GM23338 (cell line): ENCODE measurements around the gene PPM1H. TPM values are rescaled to one million over a fixed set of nuclear protein-coding genes. Genes with fewer than 3 reads are reported as not detected.
A peak's percentile ranks its signal among the peaks of the same experiment; 100 is the strongest.

Experiments used
- ATAC-seq: fragments of 200-7000 bp; cut with Tn5 transposase; 3 replicates; pipeline ENCODE4 v1.9.1; 2020
- DNase-seq: peaks from one replicate; pipeline ENCODE4 v3.0.0-alpha.2; 2015; ENCODE audit warnings: low spot score
- H2AFZ ChIP-seq: fragments of 200-600 bp; sonication (generic); 2 replicates; pipeline ENCODE4 v1.8.0; 2016; ENCODE audit warnings: antibody characterized with exemption, mild to moderate bottlenecking, moderate library complexity
- H3F3A ChIP-seq: fragments of 200-600 bp; sonication (generic); replicated peaks from 2 replicates; pipeline ENCODE4 v1.8.0; 2017; ENCODE audit warnings: antibody characterized with exemption, mixed run types, low read depth
- H3K27ac ChIP-seq: fragments of 200-600 bp; sonication (generic); 2 replicates; pipeline ENCODE4 v1.6.1; 2016; ENCODE audit warnings: low read depth
- H3K27me3 ChIP-seq: fragments of 200-600 bp; sonication (generic); 2 replicates; pipeline ENCODE4 v1.8.0; 2016; ENCODE audit warnings: mild to moderate bottlenecking, mixed run types, moderate library complexity; ENCODE audit not compliant: insufficient read depth
- H3K36me3 ChIP-seq: fragments of 200-600 bp; sonication (generic); 2 replicates; pipeline ENCODE4 v1.8.0; 2016; ENCODE audit warnings: mild to moderate bottlenecking; ENCODE audit not compliant: insufficient read depth
- H3K4me1 ChIP-seq: fragments of 200-600 bp; sonication (generic); 2 replicates; pipeline ENCODE4 v1.8.0; 2016; ENCODE audit warnings: mild to moderate bottlenecking, moderate library complexity; ENCODE audit not compliant: insufficient read depth
- H3K4me2 ChIP-seq: fragments of 200-600 bp; sonication (generic); 2 replicates; pipeline ENCODE4 v1.7.1; 2017; ENCODE audit warnings: mixed run types
- H3K4me3 ChIP-seq: fragments of 200-600 bp; sonication (generic); 2 replicates; pipeline ENCODE4 v1.6.1; 2016; ENCODE audit warnings: mixed run types
- H3K79me2 ChIP-seq: fragments of 200-600 bp; sonication (generic); replicated peaks from 2 replicates; pipeline ENCODE4 v1.8.0; 2017; ENCODE audit warnings: mild to moderate bottlenecking; ENCODE audit not compliant: insufficient read depth
- H3K9me2 ChIP-seq: fragments of 200-600 bp; sonication (generic); 2 replicates; pipeline ENCODE4 v1.8.0; 2017; ENCODE audit not compliant: insufficient read depth
- H4K20me1 ChIP-seq: fragments of 200-600 bp; sonication (generic); replicated peaks from 2 replicates; pipeline ENCODE4 v1.8.0; 2017; ENCODE audit warnings: mild to moderate bottlenecking; ENCODE audit not compliant: insufficient read depth
- H3K27ac Mint-ChIP-seq: 2 replicates; pipeline ENCODE4 v1.8.0; 2020; ENCODE audit warnings: inconsistent platforms, mild to moderate bottlenecking, moderate library complexity, mixed read lengths
- H3K27me3 Mint-ChIP-seq: 3 replicates; pipeline ENCODE4 v1.8.0; 2022; ENCODE audit warnings: low read depth, mild to moderate bottlenecking, moderate library complexity, mixed read lengths, inconsistent platforms; ENCODE audit not compliant: insufficient read depth, poor library complexity
- H3K36me3 Mint-ChIP-seq: 3 replicates; pipeline ENCODE4 v1.8.0; 2021; ENCODE audit warnings: low read depth, mild to moderate bottlenecking, inconsistent platforms, moderate library complexity, mixed read lengths
- H3K4me1 Mint-ChIP-seq: 3 replicates; pipeline ENCODE4 v1.8.0; 2020; ENCODE audit warnings: mild to moderate bottlenecking, inconsistent platforms, mixed read lengths
- H3K4me3 Mint-ChIP-seq: 3 replicates; pipeline ENCODE4 v1.8.0; 2021; ENCODE audit warnings: moderate library complexity, mild to moderate bottlenecking, inconsistent platforms, mixed read lengths
- H3K9me3 Mint-ChIP-seq: 3 replicates; pipeline ENCODE4 v1.8.0; 2020; ENCODE audit warnings: moderate library complexity, mild to moderate bottlenecking, inconsistent platforms, mixed read lengths
- CTCF ChIP-seq, 2 experiments: fragments of 200-600 bp in 1 of 2; sonication (generic) in 1 of 2; conservative IDR thresholded peaks; 2 replicates each; pipeline versions ENCODE4 v1.5.1 to v1.6.1; 2016 to 2017; ENCODE audit warnings: antibody characterized with exemption in 2 of 2, low read depth in 2 of 2, mild to moderate bottlenecking in 2 of 2, moderate library complexity in 1 of 2
- ETS1 ChIP-seq: IDR thresholded peaks from 2 replicates; pipeline ENCODE4 v1.6.1; 2016; ENCODE audit warnings: antibody characterized with exemption
- EZH2 ChIP-seq: fragments of 200-600 bp; sonication (generic); IDR thresholded peaks from one replicate; pipeline ENCODE4 v1.8.0; 2017; ENCODE audit warnings: antibody characterized with exemption, mild to moderate bottlenecking, low read depth; ENCODE audit not compliant: unreplicated experiment
- EZH2phosphoT487 ChIP-seq: fragments of 200-600 bp; sonication (generic); IDR thresholded peaks from one replicate; pipeline ENCODE4 v1.8.1; 2018; ENCODE audit warnings: antibody characterized with exemption; ENCODE audit not compliant: unreplicated experiment
- JUNB ChIP-seq: IDR thresholded peaks from one replicate; pipeline ENCODE4 v1.6.1; 2016; ENCODE audit warnings: antibody characterized with exemption; ENCODE audit not compliant: unreplicated experiment
- NANOG ChIP-seq: IDR thresholded peaks from 2 replicates; pipeline ENCODE4 v1.6.1; 2016; ENCODE audit warnings: antibody characterized with exemption, borderline replicate concordance
- POLR2AphosphoS5 ChIP-seq: IDR thresholded peaks from 2 replicates; pipeline ENCODE4 v1.6.1; 2016; ENCODE audit warnings: antibody characterized with exemption, low read depth
- REST ChIP-seq: IDR thresholded peaks from one replicate; pipeline ENCODE4 v1.6.1; 2018; ENCODE audit warnings: antibody characterized with exemption; ENCODE audit not compliant: unreplicated experiment
- STAT1 ChIP-seq: IDR thresholded peaks from one replicate; pipeline ENCODE4 v1.6.1; 2016; ENCODE audit warnings: antibody characterized with exemption; ENCODE audit not compliant: unreplicated experiment
- ZNF114 ChIP-seq: fragments of 250-450 bp; sonication (Bioruptor Pico); IDR thresholded peaks from 2 replicates; pipeline ENCODE4 v1.5.0; 2020; ENCODE audit warnings: mild to moderate bottlenecking, moderate library complexity
- ZNF331 ChIP-seq: fragments of 250-450 bp; sonication (Bioruptor Pico); IDR thresholded peaks from 2 replicates; pipeline ENCODE4 v1.5.0; 2020; ENCODE audit warnings: low read depth, mild to moderate bottlenecking, moderate library complexity
- ZNF462 ChIP-seq: fragments of 250-450 bp; sonication (Bioruptor Pico); IDR thresholded peaks from 2 replicates; pipeline ENCODE4 v1.5.0; 2020; ENCODE audit warnings: mild to moderate bottlenecking, moderate library complexity
- polyA plus RNA-seq: library from polyadenylated mRNA; unstranded; fragments of >200 nt; fragmentation: Nextera tagmentation; extraction: Ambion mirVana; gene quantifications from 2 replicates; pipeline ENCODE4 v1.2.1, GENCODE V29; 2016
- total RNA-seq: library from RNA; depleted of rRNA; stranded (reverse); fragments of >200 nt; shearing (Covaris generic); gene quantifications from 2 replicates; pipeline ENCODE4 v1.2.3, GENCODE V29; 2014

The PPM1H gene
- total and polyA plus RNA-seq, 2 experiments from 2014 or later: 11.4 to 41.2 TPM

GRCh38 chr12:62728741-62729140, 206.2 kb downstream of the PPM1H start:
- Mint-ChIP-seq H3K27ac (peak overlapping the region; percentile 86), H3K9me3 (no peaks in the 10 kb centered on the region; the same call in 2 of the 3 replicates), H3K4me3 (no peak overlapping the region), H3K27me3 (peaks cover 10% of the 10 kb centered on the region), H3K4me1 (peaks cover 56% of the 10 kb centered on the region), H3K36me3 (no peaks in the 10 kb centered on the region)
- Histone ChIP-seq H2AFZ (no peak overlapping the region), H3K4me1 (peaks cover 44% of the 10 kb centered on the region), H3F3A (0 out of 2 replicates have a peak, but pooled peaks cover 4% of the 10 kb centered on the region), H3K4me2 (peak overlapping the region; percentile 35; the same call in 1 of the 2 replicates), H3K79me2 (no peaks in the 10 kb centered on the region), H3K27ac (no peak overlapping the region), H3K27me3 (no peaks in the 10 kb centered on the region), H3K9me2 (no peaks in the 10 kb centered on the region), H3K36me3 (no peaks in the 10 kb centered on the region), H3K4me3 (no peak overlapping the region), H4K20me1 (no peaks in the 10 kb centered on the region)
- DNase-seq (no peak), ATAC-seq (peak; percentile 41)
- no peak for TF ChIP-seq ZNF331 (CRISPR knock-in tag)
- no peak for TF ChIP-seq JUNB
- TF ChIP-seq REST: no peak
- no peak for TF ChIP-seq EZH2phosphoT487
- TF ChIP-seq NANOG: no peak
- TF ChIP-seq POLR2AphosphoS5: no peak
- TF ChIP-seq STAT1: no peak
- TF ChIP-seq ZNF114 (CRISPR knock-in tag): no peak
- TF ChIP-seq ZNF462 (CRISPR knock-in tag): no peak
- TF ChIP-seq EZH2: no peak
- TF ChIP-seq ETS1: no peak
- no peak for TF ChIP-seq CTCF (conservative IDR thresholded peaks at IDR 0.05; ENCODE audit: low read depth in 2 of 2)
